AG04449 (cell line): ENCODE results near the gene CHRNA3.

ENCODE experiments used
- CTCF ChIA-PET: fragments of 350-600 bp; formaldehyde crosslinking; extraction: SDS; loops from one replicate; lab custom pipeline; 2021; ENCODE audit warnings: antibody characterized with exemption; lab: Yijun Ruan, JAX
- POLR2A ChIA-PET: fragments of 400-600, 350-600 bp; formaldehyde crosslinking; extraction: SDS; loops from one replicate; lab custom pipeline; 2020; ENCODE audit warnings: antibody characterized with exemption, inconsistent platforms; lab: Yijun Ruan, JAX
- DNase-seq: peaks from one replicate; pipeline ENCODE4 v3.0.0-alpha.2; 2010; ENCODE audit warnings: low read depth, low spot score
- H3K4me3 ChIP-seq: 2 replicates; pipeline ENCODE4 v1.5.1; 2011; ENCODE audit warnings: low read depth, mild to moderate bottlenecking, control low read depth, low read length
- TF ChIP-seq, protein P1 (sequence below): IDR thresholded peaks from one replicate; pipeline ENCODE4 v1.5.1; 2011; ENCODE audit warnings: mild to moderate bottlenecking, moderate library complexity, low read length, control low read depth, inconsistent platforms; ENCODE audit not compliant: insufficient read depth; ENCODE audit errors: missing control alignments

The CHRNA3 gene

DNA sequence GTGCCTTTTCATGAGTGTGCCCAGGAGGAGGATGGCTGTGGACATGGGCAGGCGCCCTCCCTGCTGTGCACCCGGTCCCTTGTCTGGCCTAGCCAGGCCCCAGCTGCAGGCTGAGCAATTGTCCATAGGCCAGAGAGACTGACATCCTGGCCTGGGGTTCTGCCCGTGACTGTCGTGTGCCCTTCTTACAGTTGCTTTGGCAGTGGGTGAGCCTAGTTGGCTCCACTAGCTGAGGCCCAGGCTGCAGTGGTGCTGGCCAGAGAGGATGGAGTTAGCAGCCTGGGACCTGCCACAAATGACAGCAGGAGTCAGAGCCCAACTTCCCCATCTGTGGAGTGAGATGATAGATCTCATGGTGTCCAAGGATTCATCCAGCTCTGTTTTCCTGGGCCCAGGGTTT, 29.2 kb upstream of the CHRNA3 start:
- TF ChIP-seq, protein P1, sequence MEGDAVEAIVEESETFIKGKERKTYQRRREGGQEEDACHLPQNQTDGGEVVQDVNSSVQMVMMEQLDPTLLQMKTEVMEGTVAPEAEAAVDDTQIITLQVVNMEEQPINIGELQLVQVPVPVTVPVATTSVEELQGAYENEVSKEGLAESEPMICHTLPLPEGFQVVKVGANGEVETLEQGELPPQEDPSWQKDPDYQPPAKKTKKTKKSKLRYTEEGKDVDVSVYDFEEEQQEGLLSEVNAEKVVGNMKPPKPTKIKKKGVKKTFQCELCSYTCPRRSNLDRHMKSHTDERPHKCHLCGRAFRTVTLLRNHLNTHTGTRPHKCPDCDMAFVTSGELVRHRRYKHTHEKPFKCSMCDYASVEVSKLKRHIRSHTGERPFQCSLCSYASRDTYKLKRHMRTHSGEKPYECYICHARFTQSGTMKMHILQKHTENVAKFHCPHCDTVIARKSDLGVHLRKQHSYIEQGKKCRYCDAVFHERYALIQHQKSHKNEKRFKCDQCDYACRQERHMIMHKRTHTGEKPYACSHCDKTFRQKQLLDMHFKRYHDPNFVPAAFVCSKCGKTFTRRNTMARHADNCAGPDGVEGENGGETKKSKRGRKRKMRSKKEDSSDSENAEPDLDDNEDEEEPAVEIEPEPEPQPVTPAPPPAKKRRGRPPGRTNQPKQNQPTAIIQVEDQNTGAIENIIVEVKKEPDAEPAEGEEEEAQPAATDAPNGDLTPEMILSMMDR, result no peak
- DNase-seq, result no peak
- ChIA-PET CTCF (interaction anchor here (1.4 kb wide), 1 partner anchor 11 kb away, joined by 7 read pairs; no protein-coding TSS in a partner anchor), POLR2A (no interaction called here)
- no peak overlapping the region for H3K4me3 ChIP-seq

DNA sequence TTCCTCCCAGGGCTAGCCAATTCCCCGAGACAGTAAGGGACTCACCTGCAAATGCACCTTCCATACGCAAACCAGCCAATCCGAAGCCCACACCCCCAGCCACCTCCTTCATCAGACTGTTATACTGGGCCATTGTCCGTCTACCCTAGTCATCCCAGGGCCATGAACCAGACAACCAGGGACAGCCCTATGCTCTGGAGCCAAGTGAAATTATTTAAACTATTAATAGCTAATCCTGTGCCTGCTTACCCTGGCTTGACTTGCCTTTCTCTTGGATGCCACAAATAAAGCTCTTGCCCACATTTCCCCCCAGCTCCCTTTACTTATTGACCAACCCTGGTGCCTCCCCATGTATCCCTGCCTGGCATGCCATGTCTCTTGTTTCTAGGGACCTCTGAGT, 24.2 kb upstream of the CHRNA3 start:
- TF ChIP-seq, protein P1, result no peak
- POLR2A ChIA-PET, result interaction anchor here (0.6 kb wide), 1 partner anchor 65 kb away, joined by 3 read pairs; no protein-coding TSS in a partner anchor
- no peak for DNase-seq
- no peak overlapping the region for H3K4me3 ChIP-seq
- CTCF ChIA-PET, result interaction anchor here (0.7 kb wide), 1 partner anchor 26 kb away, joined by 3 read pairs; no protein-coding TSS in a partner anchor

DNA sequence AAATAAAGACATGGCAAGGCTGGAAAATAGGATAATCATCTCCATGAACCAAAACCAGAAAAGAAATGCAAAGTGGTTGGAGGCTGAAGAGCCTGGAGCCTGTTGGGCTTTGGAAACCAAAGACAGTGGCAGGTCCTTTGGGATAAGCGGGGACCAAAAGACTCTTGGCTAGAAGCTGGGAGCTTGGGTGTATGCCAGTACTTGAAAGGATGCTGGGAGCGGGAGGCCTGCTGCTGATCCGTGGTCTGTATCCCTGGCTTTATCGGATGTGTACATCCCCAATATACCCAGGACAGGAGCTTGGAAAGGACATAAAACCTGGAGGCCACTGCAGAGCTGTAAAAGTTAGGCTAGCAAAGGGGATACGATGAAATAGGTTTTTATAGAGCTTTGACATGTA, 21.5 kb upstream of the CHRNA3 start:
- no peak overlapping the region for H3K4me3 ChIP-seq
- no peak for DNase-seq
- ChIA-PET POLR2A (no interaction called here), CTCF (interaction anchor here (0.8 to 1.5 kb wide), 4 partner anchors 9 to 542 kb away, joined by 3 to 5 read pairs (median 3); no protein-coding TSS in a partner anchor)
- TF ChIP-seq, protein P1, result no peak

DNA sequence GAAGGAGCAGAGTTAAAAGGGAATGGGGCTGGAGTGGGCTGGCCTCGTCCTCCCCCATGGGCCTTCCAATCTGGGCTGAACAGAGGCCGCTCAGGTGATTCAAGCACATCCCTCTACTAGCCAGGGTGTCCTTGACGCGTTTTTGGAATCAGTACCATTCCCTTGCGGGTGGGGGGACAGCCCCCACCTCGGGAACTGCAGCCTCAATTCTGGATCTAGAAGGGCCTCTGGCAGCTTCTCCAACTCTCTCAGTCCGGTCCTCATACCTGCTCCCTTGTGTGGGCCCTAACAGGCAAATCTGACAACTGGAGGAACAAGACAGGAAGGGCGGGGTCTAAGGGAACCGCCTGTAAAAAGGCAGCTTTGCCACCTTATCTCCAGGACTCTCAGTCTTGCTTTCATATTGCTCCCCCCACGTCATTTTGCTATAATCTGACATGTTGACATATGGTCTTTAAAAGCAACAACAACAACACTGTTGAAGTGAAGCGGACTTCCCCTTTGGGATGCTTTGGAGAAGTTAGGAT, 21.0 kb upstream of the CHRNA3 start:
- TF ChIP-seq, protein P1, result no peak
- POLR2A ChIA-PET, result no interaction called here
- CTCF ChIA-PET, result interaction anchor here (0.8 to 1.5 kb wide), 3 partner anchors 10 to 543 kb away, joined by 3 to 5 read pairs (median 3); no protein-coding TSS in a partner anchor
- no peak for DNase-seq
- H3K4me3 ChIP-seq, result no peak overlapping the region

DNA sequence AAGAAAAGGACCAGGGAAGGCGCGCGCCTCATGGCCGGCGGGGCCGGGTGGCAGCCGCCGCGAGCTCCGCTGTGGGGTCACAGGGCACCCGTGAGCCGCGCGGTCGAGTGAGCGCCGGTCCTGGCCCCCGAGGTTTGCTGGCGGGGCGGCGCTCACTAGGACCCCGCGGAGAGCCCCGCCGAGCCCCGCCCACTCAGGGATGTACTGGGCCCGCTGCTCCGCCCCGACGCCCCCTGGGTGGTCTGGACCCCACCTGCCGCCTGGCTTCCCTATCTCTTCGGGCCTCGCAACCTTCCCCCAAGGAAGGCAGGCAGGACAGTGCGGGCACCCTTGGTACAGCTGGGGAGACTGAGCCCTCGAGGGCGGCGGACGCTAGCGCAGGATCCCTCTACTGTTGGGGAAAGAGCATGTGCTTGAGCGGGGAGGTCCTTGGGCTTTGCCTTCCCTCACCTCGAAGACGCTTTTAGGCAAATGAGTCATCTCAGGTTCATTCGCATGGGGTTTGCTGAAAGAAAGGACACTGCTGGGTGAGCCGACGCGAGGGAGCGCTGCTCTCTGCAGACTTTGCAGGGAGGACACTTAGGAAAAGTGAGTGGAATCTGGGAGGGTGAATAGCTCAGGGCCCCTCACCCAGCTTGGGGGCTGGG, 20.4 kb upstream of the CHRNA3 start, which contains the start of gene CHRNB4:
Gene CHRNB4 (minus strand): TSS at position 109 of the 647 bp plus-strand sequence. CDS start 77 bp downstream, at position 32.
- DNase-seq, result no peak
- CTCF ChIA-PET, result interaction anchor here (1.2 kb wide), 1 partner anchor 68 kb away, joined by 3 read pairs; no protein-coding TSS in a partner anchor
- H3K4me3 ChIP-seq, result peak within 1 kb of the TSS; percentile 29
- TF ChIP-seq, protein P1, result no peak
- POLR2A ChIA-PET, result no interaction called here

DNA sequence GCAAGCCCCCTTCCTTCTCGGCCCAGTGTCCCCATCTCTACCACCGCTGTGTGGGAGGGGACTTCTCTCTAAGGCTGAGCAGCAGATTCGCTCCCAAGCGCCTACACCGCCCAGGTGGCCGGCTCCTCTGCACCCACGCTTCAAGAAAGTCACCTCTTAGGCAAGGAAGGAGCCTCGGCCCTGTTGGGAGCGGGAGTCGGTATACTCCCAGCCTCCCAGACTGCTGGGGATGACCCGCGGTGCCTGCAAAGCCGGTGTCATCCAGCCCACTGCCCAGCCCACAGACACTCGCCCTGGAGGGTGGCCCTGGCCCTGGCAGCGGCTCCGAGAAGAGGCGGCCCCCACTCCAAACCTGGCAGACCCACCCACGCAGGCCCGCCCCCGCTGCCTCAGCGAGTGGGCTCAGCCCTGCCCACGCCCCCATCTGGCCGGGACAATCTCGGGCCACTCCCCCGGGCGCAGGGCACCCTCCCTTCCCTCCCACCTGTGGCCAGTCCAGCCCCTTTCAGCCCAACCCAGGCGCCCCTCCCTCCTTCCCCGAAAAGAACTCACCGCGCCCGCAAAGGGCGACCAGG, 19.8 kb upstream of the CHRNA3 start:
- ChIA-PET CTCF (interaction anchor here (1.2 to 5.5 kb wide), 8 partner anchors 16 to 100 kb away, joined by 3 to 46 read pairs (median 4); no protein-coding TSS in a partner anchor), POLR2A (no interaction called here)
- DNase-seq, result no peak
- peak overlapping the region; percentile 29 for H3K4me3 ChIP-seq
- TF ChIP-seq, protein P1, result no peak
